Fibroblast of pulmonary artery (primary cell): Measurements from ENCODE around the gene TNS3.
A peak's percentile ranks its signal among the peaks of the same experiment; 100 is the strongest.

Experiments
- DNase-seq: peaks from one replicate; pipeline ENCODE4 v3.0.0-alpha.2; 2010; ENCODE audit warnings: low read depth
- H3K4me3 ChIP-seq: replicated peaks from 2 replicates; pipeline ENCODE4 v1.5.1; 2011; ENCODE audit warnings: low read depth, mild to moderate bottlenecking, control low read depth, low read length, moderate library complexity
- CTCF ChIP-seq: IDR thresholded peaks from 2 replicates; pipeline ENCODE4 v1.5.1; 2011; ENCODE audit warnings: mild to moderate bottlenecking, control low read depth, low read length, inconsistent platforms; ENCODE audit errors: missing control alignments

TNS3 gene

GRCh38 chr7:47507522-47507921 is 74.4 kb downstream of the TNS3 start:
- DNase-seq, result no peak
- H3K4me3 ChIP-seq, result no peak overlapping the region
- TF ChIP-seq CTCF, result no peak

- no peak for TF ChIP-seq CTCF
- peak; percentile 86 for DNase-seq
Measured at GRCh38 chr7:47506382-47507339, 75.2 kb downstream of the TNS3 start.

GRCh38 chr7:47505312-47506007 is 76.5 kb downstream of the TNS3 start:
- no peak for TF ChIP-seq CTCF
- no peak overlapping the region for H3K4me3 ChIP-seq
- DNase-seq, result no peak

More at GRCh38 chr7:47506382-47507339, 75.2 kb downstream of the TNS3 start:
- H3K4me3 ChIP-seq, result no peak overlapping the region

- no peak for TF ChIP-seq CTCF
- no peak overlapping the region for H3K4me3 ChIP-seq
- no peak for DNase-seq
Measured at GRCh38 chr7:47504551-47505311, 77.2 kb downstream of the TNS3 start.

GRCh38 chr7:47503281-47503680 is 78.6 kb downstream of the TNS3 start:
- no peak overlapping the region for H3K4me3 ChIP-seq
- no peak for TF ChIP-seq CTCF
- peak; percentile 70 for DNase-seq

GRCh38 chr7:47502240-47502877 is 79.6 kb downstream of the TNS3 start:
- TF ChIP-seq CTCF, result no peak
- H3K4me3 ChIP-seq, result no peak overlapping the region
- no peak for DNase-seq
